ENCODE data around the gene TUBA3E.

- TF ChIP-seq CTCF (conservative IDR thresholded peaks at IDR 0.05; ENCODE audit: low read length), result no peak
- TF ChIP-seq EZH2phosphoT487 (IDR thresholded peaks at IDR 0.05; ENCODE audit: borderline replicate concordance, low read depth, low read length), result no peak
Observed at GRCh38 chr2:130169896-130170295, 28.3 kb downstream of the TUBA3E start.

Measured in OCI-LY7 (cell line).